Measurements from ENCODE around the gene RASSF1. TPM values are rescaled to one million over a fixed set of nuclear protein-coding genes. Genes with fewer than 3 reads are reported as not detected.

Gene RASSF1
- total and polyA plus RNA-seq, 2 of the 4 experiments (the other 2 are of a cell fraction), result 17.4 to 53.4 TPM

DNA sequence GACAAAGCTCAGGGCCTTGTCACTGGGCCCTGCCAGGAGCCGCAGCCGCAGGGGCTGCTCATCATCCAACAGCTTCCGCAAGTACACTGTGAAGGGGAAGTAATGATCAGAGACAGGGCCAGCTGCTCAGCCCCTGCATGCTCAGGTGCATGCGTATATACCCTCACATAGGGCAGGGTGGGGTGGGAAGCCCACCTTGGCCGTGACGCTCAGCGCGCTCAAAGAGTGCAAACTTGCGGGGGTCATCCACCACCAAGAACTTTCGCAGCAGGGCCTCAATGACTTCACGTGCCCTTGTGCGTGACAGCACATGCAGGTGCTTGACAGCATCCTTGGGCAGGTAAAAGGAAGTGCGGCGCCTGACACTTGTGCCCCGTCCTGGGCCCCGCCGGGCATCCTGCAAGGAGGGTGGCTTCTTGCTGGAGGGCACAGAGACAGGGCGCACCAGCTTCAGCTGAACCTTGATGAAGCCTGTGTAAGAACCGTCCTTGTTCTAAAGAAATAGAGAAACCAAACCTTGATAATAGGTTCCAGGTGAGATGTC lies 9.2 kb downstream of the RASSF1 start:
- Histone ChIP-seq H2BK5ac (ENCODE audit: low read depth, low read length, poor library complexity, severe bottlenecking) (no peak overlapping the region), H4K20me1 (ENCODE audit: insufficient read depth, low read length) (peaks cover 55% of the 10 kb centered on the region), H2AK5ac (ENCODE audit: low read depth, low read length) (no peak overlapping the region), H3K14ac (replicated peaks; ENCODE audit: low read depth, low read length) (no peak overlapping the region), H3K27ac (ENCODE audit: insufficient read depth, low read length) (no peak overlapping the region), H4K5ac (ENCODE audit: low read depth, low read length) (no peak overlapping the region), H3K4me1 (ENCODE audit: control insufficient read depth, insufficient read depth, low read length) (peaks cover 21% of the 10 kb centered on the region), H3K4me2 (ENCODE audit: low read depth, low read length) (no peak overlapping the region), H2BK20ac (ENCODE audit: low read depth, low read length) (no peak overlapping the region), H3K79me1 (ENCODE audit: low read depth in 1 of 2, low read length in 2 of 2) (peaks cover 40 to 62% of the 10 kb centered on the region in 2 experiments), H3K9me1 (ENCODE audit: insufficient read depth, low read length) (peaks cover 16% of the 10 kb centered on the region), H2BK15ac (ENCODE audit: low read depth, low read length) (no peak overlapping the region), H3K27me3 (ENCODE audit: control insufficient read depth, insufficient read depth, low read length) (no peaks in the 10 kb centered on the region), H3K9ac (ENCODE audit: low read depth, low read length) (no peak overlapping the region), H3K36me3 (ENCODE audit: control insufficient read depth, insufficient read depth, low read length) (peaks cover 32% of the 10 kb centered on the region), H4K8ac (ENCODE audit: low read depth in 2 of 2, low read length in 2 of 2) (no peak overlapping the region), H2AK9ac (replicated peaks; ENCODE audit: low read depth, low read length, poor library complexity) (no peak overlapping the region), H3K56ac (ENCODE audit: extremely low read depth, insufficient read depth, low read length) (no peak overlapping the region), H3K9me3 (ENCODE audit: control insufficient read depth, insufficient read depth, low read length) (no peaks in the 10 kb centered on the region), H3K18ac (ENCODE audit: low read depth, low read length) (no peak overlapping the region), H3K4me3 (ENCODE audit: insufficient read depth, low read depth, low read length) (no peak overlapping the region), H2AFZ (replicated peaks; ENCODE audit: low read length, poor library complexity) (no peak overlapping the region), H3K4ac (ENCODE audit: low read depth, low read length) (no peak overlapping the region), H3K23ac (ENCODE audit: low read depth, low read length) (no peak overlapping the region), H4K91ac (ENCODE audit: insufficient read depth, low read depth, low read length) (no peak overlapping the region), H2BK120ac (ENCODE audit: low read depth, low read length) (no peak overlapping the region)
- in situ Hi-C loops (cut with MboI; ENCODE audit: low sequenced_read_pairs) (loop anchor here (25.0 kb wide), 3 partner anchors 1056 to 1831 kb away; partner anchors contain the start of genes ABHD14B, GPR62, MANF and PCBP4), dilution Hi-C loops (cut with HindIII; ENCODE audit: low sequenced_read_pairs, unreplicated experiment) (no loop called here), intact Hi-C loops (cut with micrococcal nuclease) (no loop called here)
- 99% methylated on average over 11 of the region's 19 CpGs; no CpG with 5 or more reads in 1 of the 2 experiments for WGBS, 2 experiments (ENCODE audit: extremely low coverage in 2 of 2, insufficient read length in 1 of 2)
- no peak for DNase-seq
- ChIA-PET CTCF (no interaction called here), POLR2A (ENCODE audit: unreplicated experiment) (no interaction called here)
- no peak for TF ChIP-seq BHLHE40 (IDR thresholded peaks at IDR 0.05; ENCODE audit: low read depth, low read length)
- TF ChIP-seq CTCF (conservative IDR thresholded peaks at IDR 0.05; ENCODE audit: low read depth, low read length), result no peak
- TF ChIP-seq ELK1 (IDR thresholded peaks at IDR 0.05; ENCODE audit: borderline replicate concordance, low read depth, low read length), result no peak
- no peak for TF ChIP-seq POLR2A (IDR thresholded peaks at IDR 0.05; ENCODE audit: low read depth, low read length)
- TF ChIP-seq NFE2L2 (IDR thresholded peaks at IDR 0.05; ENCODE audit: low read depth, low read length), result no peak
- no peak for TF ChIP-seq RFX5 (IDR thresholded peaks at IDR 0.05; ENCODE audit: low read depth, low read length)
- TF ChIP-seq CEBPB (IDR thresholded peaks at IDR 0.05; ENCODE audit: low read depth, low read length), result no peak
- TF ChIP-seq MAFK (IDR thresholded peaks at IDR 0.05; ENCODE audit: low read depth, low read length), result no peak
- BruUV-seq (replicated peaks), result no TSS peak
- no peak for ATAC-seq (ENCODE audit: low read depth)

Measured in IMR-90 (cell line).